ENCODE results near the gene DGKE. TPM values are rescaled to one million over a fixed set of nuclear protein-coding genes. Genes with fewer than 3 reads are reported as not detected.

The DGKE gene
- total RNA-seq, 8 experiments from 2014 or later = 3.2 to 12.8 (median 9.8) TPM

DNA sequence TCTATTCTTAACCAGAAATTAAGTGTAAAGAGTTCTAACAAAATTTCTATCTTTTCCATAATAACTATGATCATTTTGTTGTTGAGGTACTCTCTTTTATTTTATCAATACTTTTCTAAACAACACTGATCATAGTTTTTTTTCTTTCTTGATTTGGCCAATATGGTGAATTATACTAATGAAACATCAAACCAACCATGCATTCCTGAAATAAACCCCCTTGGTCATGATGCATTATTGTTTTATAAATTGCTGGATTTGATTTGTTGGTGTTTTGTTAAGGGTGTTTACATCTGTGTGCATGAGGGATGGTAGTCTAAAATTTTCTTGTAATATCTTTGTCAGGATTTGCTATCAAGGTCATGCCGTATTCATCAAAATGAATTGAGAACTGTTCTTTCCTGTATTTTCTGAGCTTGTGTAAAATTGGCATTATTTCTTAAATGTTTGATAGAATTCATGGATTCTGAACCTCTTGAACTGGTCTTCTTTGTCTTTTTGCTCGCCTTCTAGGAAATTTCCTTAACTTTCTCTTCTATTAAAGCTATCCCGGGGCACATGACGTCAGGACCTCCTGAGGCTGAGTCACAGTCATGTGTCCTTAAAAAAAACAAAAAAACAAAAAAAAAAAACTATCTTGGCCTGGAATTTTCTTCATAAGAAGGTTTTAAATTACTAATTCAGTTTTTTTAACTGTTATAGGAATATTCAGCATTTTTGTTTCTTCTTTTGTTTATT lies 83.8 kb downstream of the DGKE start:
- no peak for ATAC-seq (replicated peaks in 6 of 8)
- Histone ChIP-seq H3K4me1 (replicated peaks in 1 of 2) (peaks cover 0 to 1% of the 10 kb centered on the region in 2 donors), H3K4me3 (no peak overlapping the region), H3K27ac (no peak overlapping the region)
- in situ Hi-C loops (cut with MboI; ENCODE audit: low pct_unique_long_range_greater_than_20kb in 2 of 9, low sequenced_read_pairs in 9 of 9, unreplicated experiment in 9 of 9) = no loop called here
- WGBS, 10 experiments = 58 to 100% (median 88%) methylated on average over 3 to 4 of the region's 4 CpGs; no CpG with 5 or more reads in 1 of the 10 experiments

- H3K4me1 ChIP-seq (replicated peaks in 1 of 2) = no peaks in the 10 kb centered on the region
- no peak for ATAC-seq (replicated peaks in 6 of 8)
- no peak overlapping the region for H3K4me3 ChIP-seq
- no peak overlapping the region for H3K27ac ChIP-seq
- WGBS, 10 experiments = 71 to 100% (median 100%) methylated on average over 2 to 3 of the region's 3 CpGs; no CpG with 5 or more reads in 1 of the 10 experiments
- in situ Hi-C loops (cut with MboI; ENCODE audit: low pct_unique_long_range_greater_than_20kb in 2 of 9, low sequenced_read_pairs in 9 of 9, unreplicated experiment in 9 of 9) = no loop called here
Measured at GRCh38 chr17:56918916-56919315, 85.0 kb downstream of the DGKE start.

Other genes starting within 250 kb of the DGKE start
- 10 to 100 TPM in 1 of 8 experiments, 1 to 10 TPM in 6, under 1 TPM in 1; 0.56 to 12.2 (median 3.8) TPM for gene NOG, start 240.5 kb upstream of the DGKE start, total RNA-seq
- gene C17orf67, start 231 bp upstream of the DGKE start, total RNA-seq = 1 to 10 TPM in 4 of 8 experiments, under 1 TPM in 4; 0.27 to 2.3 (median 1.2) TPM
- gene TRIM25, start 79.9 kb downstream of the DGKE start, total RNA-seq = 10 to 100 TPM in 4 of 8 experiments, 1 to 10 TPM in 4; 2.5 to 77.7 (median 15.7) TPM
- 10 to 100 TPM; 14.5 to 27.1 (median 18.0) TPM for gene COIL, start 126.9 kb downstream of the DGKE start, total RNA-seq
- 100 to 1,000 TPM in 1 of 8 experiments, 10 to 100 TPM in 3, 1 to 10 TPM in 4; 6.6 to 132 (median 12.9) TPM for gene SCPEP1, start 144.0 kb downstream of the DGKE start, total RNA-seq